Upper lobe of left lung (tissue), 4 donors: ENCODE results near the gene AGRN.

ENCODE experiments used
- POLR2A ChIP-seq, 4 donors: fragments of 450-650 bp; IDR thresholded peaks; one replicate each; pipeline ENCODE4 v1.5.1; 2016 to 2017; ENCODE audit warnings: antibody characterized with exemption in 4 of 4, mild to moderate bottlenecking in 2 of 4
- POLR2AphosphoS5 ChIP-seq, 2 donors: sonication (generic); formaldehyde crosslinking; IDR thresholded peaks; one replicate each; pipeline ENCODE4 v1.5.1; 2017; ENCODE audit warnings: antibody characterized with exemption in 2 of 2
- TF ChIP-seq, protein P1 (sequence below), 6 experiments: fragments of 450-650 bp in 4 of 6; fragments of 200-600 bp in 2 of 6; sonication (generic) in 2 of 6; IDR thresholded peaks; one replicate each; pipeline ENCODE4 v1.5.1; 2016 to 2019; ENCODE audit warnings: antibody characterized with exemption in 6 of 6

DNA sequence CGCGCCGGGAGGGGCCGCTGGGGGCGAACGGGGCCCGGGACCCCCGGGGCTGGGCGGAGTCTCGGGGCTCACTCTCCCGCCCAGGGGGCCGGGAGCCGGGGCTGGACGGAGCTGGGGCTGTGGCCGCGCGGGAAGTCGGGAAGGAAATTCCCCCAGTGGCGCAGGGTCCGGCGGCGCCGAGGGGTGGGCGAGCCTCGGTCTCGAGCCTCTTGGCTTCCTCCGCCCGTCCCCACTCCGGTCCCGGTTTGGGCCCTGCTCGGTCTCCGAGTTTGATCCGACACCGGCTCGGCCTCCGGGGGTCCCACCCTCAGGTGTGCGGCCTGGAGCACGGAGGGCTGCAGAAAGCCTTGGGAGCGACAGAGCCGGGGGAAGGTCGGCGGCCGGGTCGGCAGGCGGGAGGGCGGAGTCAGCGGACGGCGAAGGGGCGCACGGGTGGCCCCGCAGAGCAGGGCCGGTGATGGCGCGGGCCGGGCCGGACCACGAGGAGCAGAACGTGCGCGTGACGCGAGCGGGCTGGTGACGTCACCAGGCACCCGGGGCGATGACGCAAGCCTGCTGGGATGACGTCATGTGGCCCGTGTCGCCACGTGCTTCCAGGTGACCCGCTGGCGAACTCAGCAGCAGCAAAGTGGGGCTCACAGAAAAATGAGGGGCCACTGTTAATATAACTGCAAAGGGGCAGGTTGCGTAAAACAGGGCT is 19.4 kb upstream of the AGRN start:
- TF ChIP-seq POLR2AphosphoS5 (IDR thresholded peaks at IDR 0.05) (peak; percentile 83 to 94), POLR2A (IDR thresholded peaks at IDR 0.05) (no peak)
- TF ChIP-seq, protein P1, sequence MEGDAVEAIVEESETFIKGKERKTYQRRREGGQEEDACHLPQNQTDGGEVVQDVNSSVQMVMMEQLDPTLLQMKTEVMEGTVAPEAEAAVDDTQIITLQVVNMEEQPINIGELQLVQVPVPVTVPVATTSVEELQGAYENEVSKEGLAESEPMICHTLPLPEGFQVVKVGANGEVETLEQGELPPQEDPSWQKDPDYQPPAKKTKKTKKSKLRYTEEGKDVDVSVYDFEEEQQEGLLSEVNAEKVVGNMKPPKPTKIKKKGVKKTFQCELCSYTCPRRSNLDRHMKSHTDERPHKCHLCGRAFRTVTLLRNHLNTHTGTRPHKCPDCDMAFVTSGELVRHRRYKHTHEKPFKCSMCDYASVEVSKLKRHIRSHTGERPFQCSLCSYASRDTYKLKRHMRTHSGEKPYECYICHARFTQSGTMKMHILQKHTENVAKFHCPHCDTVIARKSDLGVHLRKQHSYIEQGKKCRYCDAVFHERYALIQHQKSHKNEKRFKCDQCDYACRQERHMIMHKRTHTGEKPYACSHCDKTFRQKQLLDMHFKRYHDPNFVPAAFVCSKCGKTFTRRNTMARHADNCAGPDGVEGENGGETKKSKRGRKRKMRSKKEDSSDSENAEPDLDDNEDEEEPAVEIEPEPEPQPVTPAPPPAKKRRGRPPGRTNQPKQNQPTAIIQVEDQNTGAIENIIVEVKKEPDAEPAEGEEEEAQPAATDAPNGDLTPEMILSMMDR (IDR thresholded peaks at IDR 0.05) = peak in 2 of 6 experiments; percentile 44 to 46
